Superior temporal gyrus (tissue), 1 donor: ENCODE data around the gene PEX11B.

Experiments
- DNase-seq: peaks from one replicate; pipeline ENCODE4 v3.0.0-alpha.2; 2016; ENCODE audit errors: extremely low spot score

The PEX11B gene, protein sequence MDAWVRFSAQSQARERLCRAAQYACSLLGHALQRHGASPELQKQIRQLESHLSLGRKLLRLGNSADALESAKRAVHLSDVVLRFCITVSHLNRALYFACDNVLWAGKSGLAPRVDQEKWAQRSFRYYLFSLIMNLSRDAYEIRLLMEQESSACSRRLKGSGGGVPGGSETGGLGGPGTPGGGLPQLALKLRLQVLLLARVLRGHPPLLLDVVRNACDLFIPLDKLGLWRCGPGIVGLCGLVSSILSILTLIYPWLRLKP

DNA sequence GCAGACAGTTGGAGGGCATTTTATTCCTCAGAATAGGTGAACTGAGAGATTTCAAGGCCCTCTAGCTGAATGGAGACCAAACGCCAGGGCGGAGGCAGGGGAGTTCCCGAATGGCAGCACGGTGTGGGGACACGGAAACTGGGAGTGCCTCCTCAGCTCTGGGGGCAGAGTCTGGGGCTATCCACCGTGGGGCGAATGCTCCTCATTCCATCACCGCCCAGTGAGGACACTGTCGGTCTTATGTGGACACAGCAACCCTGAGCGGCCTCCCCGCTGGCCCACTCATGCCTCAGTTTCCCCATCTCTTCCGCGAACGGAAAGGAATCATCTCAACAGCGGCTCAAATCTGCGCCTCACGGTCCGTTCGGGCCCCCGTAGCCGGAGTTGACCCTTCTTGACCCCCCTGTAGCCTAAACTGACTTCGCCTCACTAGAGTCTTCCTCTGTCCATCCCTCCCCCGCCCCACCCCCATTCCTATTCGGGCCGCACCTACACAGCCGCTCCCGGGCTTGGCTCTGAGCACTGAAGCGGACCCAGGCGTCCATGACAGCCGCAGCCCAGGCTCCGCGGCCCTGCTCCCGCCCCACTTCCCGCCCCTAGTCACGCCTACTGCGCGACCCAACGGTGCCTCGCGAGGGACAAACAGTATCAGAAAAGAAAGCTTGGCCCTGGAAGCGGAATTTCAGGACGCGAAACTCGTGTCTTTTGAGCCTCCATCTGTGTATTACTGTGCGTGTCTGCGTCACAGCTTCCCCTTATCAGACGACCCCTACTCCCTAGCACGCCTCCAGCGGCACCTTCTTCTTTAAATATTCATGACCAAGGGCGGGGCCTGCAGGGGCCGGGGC, at the start of gene PEX11B:
TSS of gene PEX11B (minus strand) at position 574 of the 848 bp plus-strand sequence. CDS start at position 545, 29 bp downstream.
- DNase-seq, result peak; percentile 95

DNA sequence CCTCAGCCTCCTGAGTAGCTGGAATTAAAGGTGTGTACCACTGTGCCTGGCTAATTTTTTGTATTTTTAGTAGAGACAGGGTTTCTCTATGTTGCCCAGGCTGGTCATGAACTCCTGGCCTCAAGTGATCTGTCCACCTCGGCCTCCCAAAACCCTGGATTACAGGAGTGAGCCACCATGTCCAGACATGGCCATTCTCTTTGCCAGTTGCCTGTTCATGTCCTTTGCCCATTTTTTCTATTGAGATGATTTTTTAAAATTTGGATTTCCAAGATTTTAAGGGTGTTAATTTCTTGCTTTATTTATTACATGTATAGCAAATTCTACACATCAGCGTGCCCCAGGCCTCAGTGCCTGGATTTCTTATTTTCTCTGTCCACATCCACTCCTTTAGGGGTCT, 48.8 kb upstream of the PEX11B start:
- DNase-seq, result no peak

DNA sequence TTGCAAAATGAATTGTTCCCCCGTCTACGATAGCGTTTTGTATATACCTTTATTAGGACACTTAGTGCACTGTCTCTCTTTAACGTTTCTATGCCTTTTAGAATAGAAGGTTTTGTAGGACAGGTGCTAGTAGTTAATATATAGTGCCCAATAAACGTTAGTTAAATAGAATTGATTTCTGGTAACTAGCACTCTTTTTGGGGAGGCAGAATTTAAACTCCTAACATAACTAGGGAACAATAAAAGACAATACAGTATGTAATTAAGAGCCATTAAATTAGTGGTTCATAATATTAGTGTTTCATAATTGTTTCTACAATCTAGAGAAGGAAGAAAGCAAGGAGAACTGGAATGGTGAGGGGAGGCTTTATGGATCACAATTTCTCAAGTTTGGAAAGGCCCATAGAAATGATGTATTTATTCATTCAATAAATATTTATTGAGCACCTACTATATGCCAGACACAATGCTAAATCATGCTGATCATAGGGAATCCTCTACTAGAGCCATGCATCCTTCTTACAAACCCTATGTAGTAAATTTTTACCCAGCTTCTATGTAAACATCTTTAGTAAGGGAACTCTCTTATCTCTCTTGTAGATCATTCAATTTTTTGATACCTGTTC, 46.7 kb upstream of the PEX11B start:
- DNase-seq, result no peak

DNA sequence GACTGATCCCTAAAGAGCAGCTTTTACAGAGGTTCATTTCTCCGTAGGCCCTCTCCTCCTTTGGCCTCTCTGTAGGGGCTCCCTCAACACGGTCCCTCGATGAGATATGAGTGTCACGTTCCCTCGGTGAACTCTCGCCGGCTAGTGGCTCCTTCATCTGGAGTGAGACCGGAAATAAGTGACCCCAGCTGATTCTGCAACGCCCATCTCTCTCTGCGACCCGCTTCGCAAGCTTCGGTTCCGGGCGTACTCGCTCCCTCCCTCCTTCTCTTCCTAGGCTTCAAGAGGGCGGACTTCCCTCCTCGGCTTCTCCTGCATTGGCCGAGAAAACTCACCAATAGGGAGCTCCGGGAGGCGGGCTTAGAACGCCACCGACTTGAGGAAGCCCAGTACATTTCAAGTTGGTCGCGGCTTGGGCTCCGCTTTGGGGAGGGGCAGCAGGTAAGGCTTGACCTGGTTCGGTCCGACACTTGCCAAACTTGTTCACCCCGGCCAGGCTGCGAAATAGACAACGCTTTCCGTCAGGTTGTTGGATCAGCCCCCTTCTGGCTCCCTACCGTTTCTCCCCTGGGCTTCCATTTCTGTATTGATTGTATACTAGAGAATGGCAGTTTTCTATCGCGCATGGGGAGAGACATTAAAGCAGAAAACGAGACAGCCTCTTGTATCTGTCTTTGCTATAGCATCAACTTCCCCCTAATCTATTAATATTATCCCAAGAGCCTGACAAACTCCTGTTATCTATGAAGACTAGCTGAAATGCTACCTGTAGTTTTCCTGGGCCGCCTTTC, 46.0 kb upstream of the PEX11B start, which contains the start of the genes ANKRD34A and POLR3GL:
TSS of gene ANKRD34A (minus strand) at position 248 of the 791 bp plus-strand sequence. CDS start 2,816 bp downstream, outside the sequence.
TSS of gene POLR3GL (plus strand) at position 363 of the 791 bp plus-strand sequence. CDS start 10,176 bp downstream, outside the sequence.
- DNase-seq, result peak; percentile 97

DNA sequence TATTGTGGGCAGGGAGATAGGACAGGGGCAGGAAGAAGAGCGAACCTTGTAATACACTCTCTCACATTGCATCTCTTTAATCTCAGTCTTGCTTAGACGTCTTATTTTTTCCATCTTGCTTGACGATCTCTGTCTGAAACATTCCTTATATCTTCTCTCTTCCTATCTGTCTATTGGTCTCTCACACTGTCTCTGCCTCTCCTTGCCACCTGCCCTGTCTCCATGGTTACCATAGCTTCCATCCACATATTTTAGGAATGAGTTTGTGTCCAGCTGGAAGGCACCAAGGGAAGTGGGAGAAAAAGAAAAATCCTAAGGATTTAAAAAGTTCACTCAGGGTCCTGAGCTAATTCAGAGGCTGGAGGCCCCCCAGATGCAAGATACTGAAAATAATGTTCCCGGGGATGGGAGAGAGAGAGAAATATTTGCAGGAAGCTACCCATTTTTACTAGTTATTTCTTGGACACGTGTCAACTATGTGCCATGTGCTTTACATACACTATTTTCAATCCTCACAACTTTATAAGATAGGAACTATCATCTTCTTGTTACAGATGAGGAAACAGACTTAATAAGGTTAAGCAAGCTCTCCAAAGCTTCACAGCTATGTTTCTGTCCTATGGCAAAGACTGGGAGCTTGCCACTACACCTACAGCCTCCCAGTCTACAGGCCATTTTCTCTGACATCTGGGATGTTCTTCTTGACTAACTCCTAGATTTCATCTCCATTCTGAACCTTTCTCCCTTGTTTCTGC, 44.9 kb upstream of the PEX11B start:
- DNase-seq, result peak; percentile 62

DNA sequence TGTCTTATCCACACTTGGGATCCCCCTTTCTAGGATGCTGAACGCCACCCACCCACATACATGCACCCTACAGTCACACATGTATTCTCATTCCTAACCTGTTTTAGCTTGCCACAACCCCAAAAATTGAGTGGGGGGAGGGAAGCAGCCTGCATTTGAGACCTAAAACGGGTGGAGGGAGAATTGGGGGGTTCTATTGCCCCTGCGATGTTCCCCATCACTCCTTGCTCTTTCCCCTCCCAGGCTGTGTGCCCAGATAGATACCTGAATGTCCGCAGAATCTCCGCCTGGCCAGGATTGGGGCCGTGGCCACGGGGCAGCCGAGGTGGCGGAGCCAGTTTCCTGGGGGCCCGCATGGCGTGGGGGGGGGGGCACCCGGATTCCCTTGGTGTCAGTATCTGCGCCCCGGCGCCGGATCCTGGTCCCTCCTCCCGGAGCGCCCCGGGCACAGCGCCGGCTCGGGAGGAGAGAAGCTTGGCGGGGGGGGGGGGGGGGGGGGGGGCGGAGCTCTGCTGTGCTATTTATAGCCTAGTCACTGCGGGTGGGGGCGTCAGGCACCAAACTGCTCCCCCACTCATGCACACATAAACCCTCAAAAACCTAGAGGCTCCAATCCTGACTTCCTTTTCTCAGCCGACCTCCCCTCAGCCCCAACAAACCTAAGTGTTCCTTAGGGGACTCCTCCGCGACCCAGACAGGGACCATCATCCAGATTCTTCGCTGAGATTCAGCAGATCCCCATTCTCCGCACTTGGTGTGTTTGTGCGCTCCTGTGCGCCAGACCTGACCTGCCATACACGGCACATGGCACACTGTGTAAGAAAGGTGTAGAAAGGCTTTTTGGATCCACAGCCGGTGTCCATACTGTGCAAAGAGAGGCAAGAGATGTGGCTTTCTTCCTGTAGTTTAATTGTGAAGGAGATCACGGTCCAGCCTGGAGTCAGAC, 43.9 kb upstream of the PEX11B start:
- peak; percentile 73 for DNase-seq

- DNase-seq, result peak; percentile 63
Observed at GRCh38 chr1:145961425-145962156, 43.1 kb upstream of the PEX11B start.

- DNase-seq, result no peak
Observed at GRCh38 chr1:145961109-145961424, 42.5 kb upstream of the PEX11B start.

- DNase-seq, result peak; percentile 51
Observed at GRCh38 chr1:145960468-145961108, 42.1 kb upstream of the PEX11B start.

- DNase-seq, result peak; percentile 42
Observed at GRCh38 chr1:145959957-145960467, 41.5 kb upstream of the PEX11B start.

GRCh38 chr1:145959333-145959732, 40.8 kb upstream of the PEX11B start:
- DNase-seq, result no peak

DNA sequence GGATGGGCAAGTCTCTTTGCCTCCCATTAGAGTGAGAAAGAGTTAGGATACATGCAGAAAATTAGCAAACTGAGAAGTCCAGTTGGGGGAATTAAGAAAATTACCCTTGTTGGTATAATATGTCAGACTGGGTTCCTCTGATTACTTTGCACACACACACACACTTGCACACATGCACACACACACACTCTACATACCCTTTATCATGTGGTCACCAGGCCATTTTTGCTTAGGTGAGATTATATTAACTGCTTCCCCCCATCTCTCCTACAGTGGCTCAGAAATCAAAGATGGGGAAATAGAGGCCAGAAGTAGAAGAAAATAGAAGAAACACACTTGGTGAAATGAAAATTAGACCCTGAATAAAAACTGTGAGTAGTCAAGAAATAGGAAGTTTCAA, 40.2 kb upstream of the PEX11B start:
- no peak for DNase-seq

DNA sequence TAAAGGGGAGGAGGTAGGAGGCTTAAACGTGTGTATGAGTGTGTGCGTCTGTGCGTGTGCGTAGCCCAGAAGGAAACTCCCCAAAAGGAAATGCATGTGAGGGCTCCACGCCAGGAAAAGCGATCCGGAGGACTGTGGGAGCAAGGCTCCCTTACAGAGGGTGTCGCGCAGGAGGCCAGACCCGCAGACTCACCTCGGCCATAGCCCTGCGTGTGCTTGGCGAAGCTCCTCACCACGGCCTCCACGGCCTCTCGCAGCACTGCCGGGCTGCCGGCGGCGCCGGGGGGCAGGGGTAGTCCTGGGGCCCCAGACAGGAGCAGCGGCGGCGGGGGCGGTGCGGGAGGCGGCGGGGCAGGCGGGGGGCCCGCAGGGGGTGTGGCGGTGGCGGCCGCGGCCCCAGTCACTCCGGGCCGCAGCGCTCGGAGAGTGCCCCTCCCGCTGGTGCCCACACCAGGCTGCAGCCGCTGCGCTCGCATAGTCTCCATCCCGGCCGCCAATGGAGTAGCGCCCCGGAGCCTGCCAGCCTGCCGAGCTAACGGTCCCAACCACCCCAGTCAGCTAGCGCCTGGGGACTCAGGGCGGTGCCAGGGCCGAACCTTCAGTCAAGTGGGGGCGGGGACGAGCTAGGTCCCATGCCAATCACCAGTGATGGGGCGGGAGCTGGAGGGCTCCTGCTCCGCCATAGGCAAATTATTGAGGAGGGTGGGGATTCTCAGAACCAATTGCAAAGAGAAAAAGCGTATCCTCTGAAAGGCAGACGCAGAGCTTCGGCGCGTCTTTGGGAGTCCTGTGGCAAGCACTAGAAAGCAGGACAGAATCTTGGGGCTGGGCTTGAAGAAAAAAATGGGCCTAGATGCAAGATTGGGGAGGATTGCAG, 39.2 kb upstream of the PEX11B start, which contains the start of gene LIX1L:
TSS of gene LIX1L (minus strand) at position 575 of the 877 bp plus-strand sequence. CDS start at position 485, 90 bp downstream.
- peak; percentile 99 for DNase-seq

DNA sequence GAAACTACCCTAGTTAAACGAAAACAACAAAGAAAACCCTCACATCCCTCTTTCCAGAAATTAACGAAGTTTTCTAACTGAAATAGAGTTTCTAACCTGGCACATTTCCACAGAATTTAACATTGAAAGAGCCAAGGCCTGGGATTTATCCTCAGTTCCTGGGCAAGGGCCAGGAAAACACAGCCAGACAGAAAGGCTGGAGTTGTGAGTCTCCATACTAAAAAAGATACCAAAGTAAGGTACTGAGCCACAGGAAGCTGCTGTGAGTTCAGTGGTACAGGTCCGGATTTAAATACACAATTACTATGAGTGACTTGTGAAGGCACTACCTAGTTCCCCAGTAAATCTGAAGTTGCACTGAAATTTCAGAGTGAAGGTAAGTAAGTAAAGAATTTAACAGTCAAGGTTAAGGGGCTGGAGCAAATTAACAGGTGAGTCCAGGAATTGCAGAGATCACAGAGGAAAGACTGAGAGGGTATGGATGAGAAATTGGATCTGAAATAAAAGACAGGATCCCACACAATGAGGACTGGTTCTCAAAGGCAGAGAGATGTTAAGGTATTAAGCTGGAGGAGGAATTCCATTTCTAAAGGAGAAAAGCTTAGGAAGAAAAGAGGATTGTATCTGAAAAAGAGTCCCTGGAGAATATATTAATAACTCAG, 38.4 kb upstream of the PEX11B start:
- peak; percentile 62 for DNase-seq

DNA sequence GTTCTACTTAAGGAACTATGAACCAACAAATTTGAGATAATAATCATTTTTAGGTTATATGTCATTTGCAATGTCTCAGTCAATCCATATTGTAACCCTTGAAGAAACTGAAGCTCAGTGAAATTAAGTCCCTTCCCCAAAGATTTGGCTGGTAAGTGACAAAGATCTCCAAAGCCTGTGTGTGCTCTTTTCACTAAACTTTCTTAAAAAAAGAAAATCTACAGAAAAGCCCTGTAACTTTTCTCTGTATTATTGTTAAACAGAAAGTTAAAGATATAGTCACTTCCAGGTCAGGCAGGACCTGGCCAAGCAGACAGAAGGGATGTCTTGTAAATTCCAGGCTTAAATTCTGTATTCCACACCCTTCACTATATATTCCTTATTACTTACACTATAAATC, 37.8 kb upstream of the PEX11B start:
- DNase-seq, result no peak

DNA sequence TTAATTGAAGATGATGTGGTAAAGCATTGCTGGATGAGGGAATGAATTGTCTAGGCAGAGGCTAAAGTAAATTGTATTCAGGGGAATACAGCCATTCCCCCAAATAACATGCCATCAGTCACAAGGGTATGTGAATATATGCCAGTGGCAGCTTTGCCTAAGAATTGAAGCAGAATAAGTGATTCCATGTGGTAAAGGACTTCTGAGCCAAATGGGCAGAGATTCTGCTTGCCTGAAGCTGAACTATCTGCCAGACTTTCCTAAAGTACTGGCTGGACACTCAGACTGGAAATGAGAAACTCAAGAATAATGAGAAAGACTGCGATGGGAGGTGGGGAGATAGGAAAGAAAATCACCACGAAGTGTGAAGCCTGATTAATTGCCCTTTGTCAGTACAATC, 36.9 kb upstream of the PEX11B start:
- peak; percentile 29 for DNase-seq

DNA sequence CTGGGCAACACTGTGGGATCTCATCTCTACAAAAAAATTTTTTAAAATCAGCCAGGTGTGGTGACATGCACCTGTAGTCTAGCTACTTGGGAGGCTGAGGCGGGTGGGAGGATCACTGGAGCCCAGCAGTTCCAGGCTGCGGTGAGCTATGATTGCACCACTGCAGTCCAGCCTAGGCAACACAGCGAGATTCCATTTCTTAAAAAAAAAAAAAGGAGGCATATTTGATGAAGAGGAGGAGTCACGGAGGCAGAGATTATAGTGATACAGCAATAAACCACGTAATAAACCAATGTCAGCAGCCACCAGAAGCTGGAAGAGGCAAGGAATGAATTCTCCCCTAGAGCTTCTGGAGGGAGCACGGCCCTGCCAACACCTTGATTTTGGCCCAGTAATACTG, 35.3 kb upstream of the PEX11B start:
- no peak for DNase-seq
